ENCODE results near the gene NOTCH3. TPM values are rescaled to one million over a fixed set of nuclear protein-coding genes. Genes with fewer than 3 reads are reported as not detected.
A peak's percentile ranks its signal among the peaks of the same experiment; 100 is the strongest.

NOTCH3 gene
- total RNA-seq, 4 donors from 2014 or later = 205 to 253 (median 245) TPM

DNA sequence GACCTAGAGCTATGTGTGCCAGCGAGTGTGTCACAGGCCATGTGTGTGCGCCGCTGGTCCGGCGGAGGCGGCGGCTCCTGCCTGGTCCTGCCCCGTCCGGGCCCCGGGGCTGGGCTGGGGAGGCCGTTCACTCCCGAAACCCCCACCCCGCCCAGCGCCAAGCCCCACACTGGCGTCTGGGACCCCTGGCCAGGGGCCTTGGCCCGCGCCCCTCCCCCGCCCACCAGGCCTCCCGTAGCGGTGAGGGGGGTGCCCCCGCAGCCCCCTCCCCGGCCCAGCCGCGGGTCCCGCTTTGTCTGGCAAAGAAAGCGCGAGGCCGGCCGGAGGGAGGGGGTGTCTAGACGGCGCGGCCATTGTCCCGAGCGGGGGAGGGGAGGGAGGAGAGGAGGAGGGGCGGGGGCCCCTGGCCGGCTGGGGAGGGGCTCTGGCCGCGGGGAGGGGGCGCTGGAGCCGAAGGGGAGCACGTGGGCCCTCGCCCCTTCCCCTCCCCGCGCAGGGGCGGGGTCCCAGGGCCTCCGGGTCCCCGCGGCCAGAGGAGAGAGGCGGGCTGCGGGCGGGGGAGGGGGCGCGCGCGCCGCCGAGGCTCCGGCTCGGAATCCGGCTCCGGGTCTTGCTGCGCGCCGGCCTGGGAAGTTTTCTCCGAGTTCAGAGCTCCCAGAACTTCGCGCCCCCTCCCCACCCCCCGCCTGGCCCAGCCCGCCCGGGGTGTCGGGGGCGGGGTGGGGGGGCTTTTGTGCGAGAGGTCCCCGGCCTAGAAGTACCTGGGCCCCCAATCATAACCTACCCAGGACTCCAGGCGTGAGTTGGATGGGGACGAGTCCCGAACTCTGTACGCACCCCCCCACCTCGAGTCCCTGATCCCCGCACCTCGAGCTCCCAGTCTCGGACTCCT lies 888 bp downstream of the NOTCH3 start:
- 0% methylated on average over 1 of the region's 82 CpGs for WGBS
- TF ChIP-seq POLR2A (IDR thresholded peaks at IDR 0.05) (no peak), EP300 (IDR thresholded peaks at IDR 0.05) (no peak), POLR2AphosphoS5 (IDR thresholded peaks at IDR 0.05) (no peak)
- TF ChIP-seq, protein P1, sequence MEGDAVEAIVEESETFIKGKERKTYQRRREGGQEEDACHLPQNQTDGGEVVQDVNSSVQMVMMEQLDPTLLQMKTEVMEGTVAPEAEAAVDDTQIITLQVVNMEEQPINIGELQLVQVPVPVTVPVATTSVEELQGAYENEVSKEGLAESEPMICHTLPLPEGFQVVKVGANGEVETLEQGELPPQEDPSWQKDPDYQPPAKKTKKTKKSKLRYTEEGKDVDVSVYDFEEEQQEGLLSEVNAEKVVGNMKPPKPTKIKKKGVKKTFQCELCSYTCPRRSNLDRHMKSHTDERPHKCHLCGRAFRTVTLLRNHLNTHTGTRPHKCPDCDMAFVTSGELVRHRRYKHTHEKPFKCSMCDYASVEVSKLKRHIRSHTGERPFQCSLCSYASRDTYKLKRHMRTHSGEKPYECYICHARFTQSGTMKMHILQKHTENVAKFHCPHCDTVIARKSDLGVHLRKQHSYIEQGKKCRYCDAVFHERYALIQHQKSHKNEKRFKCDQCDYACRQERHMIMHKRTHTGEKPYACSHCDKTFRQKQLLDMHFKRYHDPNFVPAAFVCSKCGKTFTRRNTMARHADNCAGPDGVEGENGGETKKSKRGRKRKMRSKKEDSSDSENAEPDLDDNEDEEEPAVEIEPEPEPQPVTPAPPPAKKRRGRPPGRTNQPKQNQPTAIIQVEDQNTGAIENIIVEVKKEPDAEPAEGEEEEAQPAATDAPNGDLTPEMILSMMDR (IDR thresholded peaks at IDR 0.05) = no peak
- no peaks in the 10 kb centered on the region for H3K36me3 ChIP-seq
- H3K27me3 ChIP-seq = peaks cover 23% of the 10 kb centered on the region
- H3K4me3 ChIP-seq = peak overlapping the region; percentile 63
- no peaks in the 10 kb centered on the region for H3K9me3 ChIP-seq
- DNase-seq (ENCODE audit: low spot score in 2 of 2) = no peak
- H3K4me1 ChIP-seq = peaks cover 63% of the 10 kb centered on the region
- peak overlapping the region; percentile 96 for H3K27ac ChIP-seq

GRCh38 chr19:15198951-15199660 lies 1.7 kb downstream of the NOTCH3 start:
- DNase-seq (ENCODE audit: low spot score in 2 of 2) = no peak
- Histone ChIP-seq H3K27me3 (peaks cover 23% of the 10 kb centered on the region), H3K4me1 (peaks cover 70% of the 10 kb centered on the region), H3K27ac (peak overlapping the region; percentile 96), H3K9me3 (no peaks in the 10 kb centered on the region), H3K4me3 (peak overlapping the region; percentile 63), H3K36me3 (no peaks in the 10 kb centered on the region)
- TF ChIP-seq POLR2A (IDR thresholded peaks at IDR 0.05) (no peak), EP300 (IDR thresholded peaks at IDR 0.05) (no peak)
- TF ChIP-seq, protein P1 (IDR thresholded peaks at IDR 0.05) = no peak
- 61% methylated on average over 12 of the region's 15 CpGs for WGBS

- Histone ChIP-seq H3K9me3 (no peaks in the 10 kb centered on the region), H3K36me3 (no peaks in the 10 kb centered on the region), H3K4me1 (peaks cover 70% of the 10 kb centered on the region), H3K27me3 (peaks cover 23% of the 10 kb centered on the region), H3K4me3 (peak overlapping the region; percentile 15), H3K27ac (peak overlapping the region; percentile 96)
- 8% methylated on average over 8 of the region's 8 CpGs for WGBS
- no peak for DNase-seq (ENCODE audit: low spot score in 2 of 2)
- no peak for TF ChIP-seq POLR2AphosphoS5 (IDR thresholded peaks at IDR 0.05)
- no peak for TF ChIP-seq POLR2A (IDR thresholded peaks at IDR 0.05)
- no peak for TF ChIP-seq EP300 (IDR thresholded peaks at IDR 0.05)
- TF ChIP-seq, protein P1 (IDR thresholded peaks at IDR 0.05) = no peak
These were observed 2.9 kb downstream of the NOTCH3 start for GRCh38 chr19:15197942-15198341.

DNA sequence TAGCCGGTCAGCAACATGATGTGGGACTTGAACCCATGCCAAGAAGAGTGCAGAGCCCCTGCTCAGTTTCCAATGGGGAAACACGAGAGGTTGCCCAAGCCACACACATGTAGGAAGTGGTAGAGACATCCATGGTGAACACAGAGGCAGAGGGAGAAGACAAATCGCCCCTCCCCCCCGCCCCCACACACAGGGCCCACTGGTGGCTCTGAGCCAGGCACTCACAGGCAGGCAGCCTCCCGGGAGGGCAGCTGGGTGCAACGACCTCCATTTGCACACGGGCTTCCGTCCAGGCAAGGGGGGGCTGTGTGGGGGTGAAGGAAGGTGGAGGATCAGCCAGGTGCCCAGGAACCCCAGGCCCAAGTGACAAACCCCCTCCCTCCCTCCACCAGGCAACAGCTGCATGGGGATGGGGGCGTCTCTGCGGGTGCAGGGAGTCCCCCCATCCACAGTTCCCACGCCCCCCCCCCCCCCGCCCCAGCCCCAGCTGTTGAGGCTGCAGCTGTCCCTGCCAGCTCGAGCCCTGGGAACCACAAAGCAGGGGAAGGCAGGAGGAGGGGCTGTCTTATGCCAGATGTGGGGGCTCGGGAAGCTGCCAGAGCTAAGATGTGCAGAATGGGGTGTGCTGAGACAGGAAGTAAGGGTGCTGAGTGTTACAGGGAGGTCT lies 3.4 kb downstream of the NOTCH3 start:
- H3K36me3 ChIP-seq = peaks cover 5% of the 10 kb centered on the region
- WGBS = 2% methylated on average over 9 of the region's 14 CpGs
- no peak for DNase-seq (ENCODE audit: low spot score in 2 of 2)
- no peaks in the 10 kb centered on the region for H3K9me3 ChIP-seq
- peaks cover 23% of the 10 kb centered on the region for H3K27me3 ChIP-seq
- H3K4me3 ChIP-seq = peak overlapping the region; percentile 15
- peaks cover 70% of the 10 kb centered on the region for H3K4me1 ChIP-seq
- peak overlapping the region; percentile 96 for H3K27ac ChIP-seq
- TF ChIP-seq, protein P1 (IDR thresholded peaks at IDR 0.05) = no peak
- no peak for TF ChIP-seq POLR2A (IDR thresholded peaks at IDR 0.05)
- no peak for TF ChIP-seq POLR2AphosphoS5 (IDR thresholded peaks at IDR 0.05)
- no peak for TF ChIP-seq EP300 (IDR thresholded peaks at IDR 0.05)
